ENCODE data around the gene KIFC1. TPM values are rescaled to one million over a fixed set of nuclear protein-coding genes. Genes with fewer than 3 reads are reported as not detected.

The KIFC1 gene
- polyA plus RNA-seq, 3 donors = 0.55 to 0.56 (median 0.56) TPM

GRCh38 chr6:33432546-33432945, 40.9 kb downstream of the KIFC1 start:
- whole genome bisulfite sequencing, 3 donors = 54 to 79% (median 64%) methylated on average over 10 of the region's 10 CpGs
- H3K27ac ChIP-seq (ENCODE audit: low read depth, low read length) = no peak overlapping the region

GRCh38 chr6:33433001-33433543, 41.4 kb downstream of the KIFC1 start:
- WGBS, 3 donors = 83 to 100% (median 89%) methylated on average over 1 of the region's 1 CpG
- no peak overlapping the region for H3K27ac ChIP-seq (ENCODE audit: low read depth, low read length)

DNA sequence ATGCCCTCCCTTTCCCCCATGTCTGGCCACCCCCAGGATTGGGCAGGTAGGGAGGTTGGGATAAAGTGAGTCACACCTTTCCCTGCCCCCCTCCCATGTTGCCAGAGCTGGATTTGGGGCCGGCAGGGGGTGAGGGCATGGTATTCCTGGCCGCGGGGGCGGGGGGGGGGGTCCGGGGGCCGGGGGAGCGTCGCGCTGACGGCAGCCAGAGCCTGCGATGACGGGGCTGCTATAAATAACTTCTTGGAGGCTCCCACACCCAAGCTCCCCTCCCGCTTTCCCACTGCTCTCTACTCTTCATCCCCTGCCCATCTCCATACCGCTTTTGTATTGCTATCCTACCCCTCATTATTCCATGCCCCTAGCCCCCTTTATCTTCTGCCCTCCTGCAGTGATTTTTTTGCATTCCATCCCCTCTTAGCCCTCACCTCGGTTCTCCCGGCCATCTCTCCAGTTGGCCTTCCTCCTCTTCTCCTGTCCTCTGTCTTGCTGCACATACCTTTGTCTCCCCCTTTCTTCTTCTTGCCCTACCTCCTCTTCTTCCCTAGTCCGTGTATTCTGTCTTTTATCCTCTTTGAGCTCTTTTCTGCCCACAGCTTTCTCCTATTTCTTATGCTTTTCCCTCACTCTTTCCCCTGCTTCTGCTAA, 42.0 kb downstream of the KIFC1 start:
- no peak overlapping the region for H3K27ac ChIP-seq (ENCODE audit: low read depth, low read length)
- WGBS, 3 donors = 29 to 49% (median 31%) methylated on average over 9 to 16 of the region's 17 CpGs

GRCh38 chr6:33434961-33435360, 43.3 kb downstream of the KIFC1 start:
- 84 to 94% (median 87%) methylated on average over 4 of the region's 4 CpGs for WGBS, 3 donors
- H3K27ac ChIP-seq (ENCODE audit: low read depth, low read length) = no peak overlapping the region

- 94 to 97% (median 95%) methylated on average over 13 to 18 of the region's 18 CpGs for WGBS, 3 donors
- no peak overlapping the region for H3K27ac ChIP-seq (ENCODE audit: low read depth, low read length)
These were observed 46.0 kb downstream of the KIFC1 start for GRCh38 chr6:33437666-33438065.

DNA sequence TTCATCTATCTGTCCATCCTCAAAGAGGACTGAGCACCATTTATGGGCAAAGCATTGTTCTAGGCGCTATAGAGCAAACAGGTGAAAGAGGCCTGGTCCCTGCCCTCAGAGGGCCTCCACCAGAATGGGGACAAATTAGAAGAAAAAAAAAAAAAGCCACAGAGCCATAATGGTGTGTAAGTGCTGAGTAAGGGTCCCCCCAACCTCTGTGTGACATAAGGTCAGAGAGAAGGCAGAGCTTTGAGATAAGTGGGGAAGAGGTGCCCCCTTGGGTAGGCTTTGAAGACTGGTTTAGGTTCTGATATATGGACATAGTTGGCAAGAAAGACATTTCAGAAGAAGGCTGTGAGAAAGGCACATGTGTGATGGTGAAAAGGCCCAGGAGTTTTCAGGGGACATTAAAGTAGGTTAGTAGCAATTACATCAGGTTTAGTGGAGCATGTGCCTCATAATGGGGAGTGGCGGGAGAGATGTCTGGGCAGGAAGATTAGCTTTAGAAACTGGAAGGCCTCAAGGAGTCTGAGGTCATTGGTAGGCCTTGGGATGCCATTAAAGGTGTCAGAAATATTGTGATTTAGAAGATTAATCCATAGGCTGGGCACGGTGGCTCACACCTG, 47.5 kb downstream of the KIFC1 start:
- no peak overlapping the region for H3K27ac ChIP-seq (ENCODE audit: low read depth, low read length)

GRCh38 chr6:33439956-33440648, 48.5 kb downstream of the KIFC1 start:
- H3K27ac ChIP-seq (ENCODE audit: low read depth, low read length) = no peak overlapping the region
- WGBS, 3 donors = 78 to 80% (median 80%) methylated on average over 9 of the region's 9 CpGs

More for the DNA sequence above, 47.5 kb downstream of the KIFC1 start:
- WGBS, 3 donors = 92 to 95% (median 93%) methylated on average over 3 of the region's 3 CpGs

GRCh38 chr6:33440649-33441309, 49.2 kb downstream of the KIFC1 start:
- no peak overlapping the region for H3K27ac ChIP-seq (ENCODE audit: low read depth, low read length)
- 81 to 86% (median 82%) methylated on average over 19 of the region's 19 CpGs for WGBS, 3 donors

DNA sequence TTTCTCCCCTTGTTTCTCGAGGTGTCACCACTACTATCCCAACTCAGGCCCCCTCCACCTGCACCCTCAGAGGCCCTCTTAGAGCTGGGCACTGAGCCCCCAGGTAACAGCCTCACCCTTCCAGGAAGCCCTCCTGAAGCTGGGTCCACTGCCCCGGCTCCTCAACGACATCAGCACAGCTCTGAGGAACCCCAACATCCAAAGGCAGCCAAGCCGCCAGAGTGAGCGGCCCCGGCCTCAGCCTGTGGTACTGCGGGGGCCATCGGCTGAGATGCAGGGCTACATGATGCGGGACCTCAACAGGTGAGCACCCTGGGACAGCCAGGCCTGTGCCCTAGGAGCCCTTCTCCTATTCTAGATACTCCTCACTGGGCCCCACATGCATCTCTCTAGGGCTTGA, 49.8 kb downstream of the KIFC1 start:
- 93 to 95% (median 94%) methylated on average over 9 of the region's 9 CpGs for WGBS, 3 donors
- no peak overlapping the region for H3K27ac ChIP-seq (ENCODE audit: low read depth, low read length)

- no peak overlapping the region for H3K27ac ChIP-seq (ENCODE audit: low read depth, low read length)
- WGBS, 3 donors = 82 to 92% (median 89%) methylated on average over 8 of the region's 8 CpGs
These were observed 50.7 kb downstream of the KIFC1 start for GRCh38 chr6:33442283-33442682.

GRCh38 chr6:33443025-33443424, 51.4 kb downstream of the KIFC1 start:
- H3K27ac ChIP-seq (ENCODE audit: low read depth, low read length) = no peak overlapping the region
- WGBS, 3 donors = 95 to 96% (median 95%) methylated on average over 17 of the region's 17 CpGs

DNA sequence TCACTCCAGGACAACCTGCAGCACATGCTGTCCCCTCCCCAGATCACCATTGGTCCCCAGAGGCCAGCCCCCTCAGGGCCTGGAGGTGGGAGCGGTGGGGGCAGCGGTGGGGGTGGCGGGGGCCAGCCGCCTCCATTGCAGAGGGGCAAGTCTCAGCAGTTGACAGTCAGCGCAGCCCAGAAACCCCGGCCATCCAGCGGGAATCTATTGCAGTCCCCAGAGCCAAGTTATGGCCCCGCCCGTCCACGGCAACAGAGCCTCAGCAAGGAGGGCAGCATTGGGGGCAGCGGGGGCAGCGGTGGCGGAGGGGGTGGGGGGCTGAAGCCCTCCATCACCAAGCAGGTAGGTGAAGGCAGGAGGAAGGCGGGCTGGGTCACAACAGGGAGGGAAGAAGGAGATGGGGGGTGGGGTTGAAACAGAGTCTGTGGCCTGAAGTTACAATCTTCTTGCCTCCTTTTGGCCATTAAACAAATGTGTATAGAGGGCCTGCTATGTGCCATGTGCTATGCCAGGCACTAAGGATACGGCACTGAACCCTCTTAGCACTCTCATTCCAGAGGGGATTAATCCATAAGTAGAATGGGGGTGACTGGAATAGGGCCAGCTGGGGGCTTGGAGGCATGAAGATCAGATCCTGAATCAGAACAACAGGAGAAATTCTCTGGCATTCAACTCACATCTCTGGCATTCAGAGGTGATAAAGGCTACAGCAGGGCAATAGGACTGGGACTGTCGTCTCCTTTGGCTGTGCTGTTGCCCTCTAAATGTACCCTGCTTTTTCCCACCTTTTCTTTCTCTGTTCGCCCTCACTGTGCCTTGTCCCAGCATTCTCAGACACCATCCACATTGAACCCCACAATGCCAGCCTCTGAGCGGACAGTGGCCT, 52.2 kb downstream of the KIFC1 start:
- H3K27ac ChIP-seq (ENCODE audit: low read depth, low read length) = no peak overlapping the region
- WGBS, 3 donors = 86 to 93% (median 90%) methylated on average over 18 of the region's 18 CpGs

GRCh38 chr6:33445119-33445603, 53.5 kb downstream of the KIFC1 start:
- no peak overlapping the region for H3K27ac ChIP-seq (ENCODE audit: low read depth, low read length)

DNA sequence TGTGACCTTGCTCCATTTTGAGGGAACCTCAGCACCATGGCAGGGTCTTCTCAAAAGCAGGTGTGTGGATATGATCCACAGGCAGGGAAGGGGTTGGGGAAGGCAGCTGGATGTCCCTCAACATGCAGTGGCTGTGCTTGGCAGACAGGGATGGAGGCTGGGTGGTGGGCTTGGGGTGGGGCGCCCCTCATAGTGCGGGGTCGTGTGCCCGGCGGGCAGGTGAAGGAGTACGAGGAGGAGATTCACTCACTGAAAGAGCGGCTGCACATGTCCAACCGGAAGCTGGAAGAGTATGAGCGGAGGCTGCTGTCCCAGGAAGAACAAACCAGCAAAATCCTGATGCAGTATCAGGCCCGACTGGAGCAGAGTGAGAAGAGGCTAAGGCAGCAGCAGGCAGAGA, 54.7 kb downstream of the KIFC1 start:
- H3K27ac ChIP-seq (ENCODE audit: low read depth, low read length) = no peak overlapping the region
- 88 to 98% (median 95%) methylated on average over 10 of the region's 10 CpGs for WGBS, 3 donors

More at GRCh38 chr6:33445119-33445603, 53.5 kb downstream of the KIFC1 start:
- 45 to 84% (median 65%) methylated on average over 3 of the region's 3 CpGs for WGBS, 3 donors

GRCh38 chr6:33450434-33450833, 58.8 kb downstream of the KIFC1 start:
- H3K27ac ChIP-seq (ENCODE audit: low read depth, low read length) = no peak overlapping the region

GRCh38 chr6:33451606-33452005, 60.0 kb downstream of the KIFC1 start:
- no peak overlapping the region for H3K27ac ChIP-seq (ENCODE audit: low read depth, low read length)
- 90 to 94% (median 90%) methylated on average over 13 to 15 of the region's 15 CpGs for WGBS, 3 donors

More at GRCh38 chr6:33450434-33450833, 58.8 kb downstream of the KIFC1 start:
- WGBS, 3 donors = 42 to 73% (median 49%) methylated on average over 3 of the region's 3 CpGs

GRCh38 chr6:33452496-33452895, 60.9 kb downstream of the KIFC1 start:
- H3K27ac ChIP-seq (ENCODE audit: low read depth, low read length) = no peak overlapping the region
- WGBS, 3 donors = 72 to 94% (median 89%) methylated on average over 4 of the region's 4 CpGs

Data from adipose tissue (tissue), 3 donors.